Measurements from ENCODE around the gene FNDC3B.

DNA sequence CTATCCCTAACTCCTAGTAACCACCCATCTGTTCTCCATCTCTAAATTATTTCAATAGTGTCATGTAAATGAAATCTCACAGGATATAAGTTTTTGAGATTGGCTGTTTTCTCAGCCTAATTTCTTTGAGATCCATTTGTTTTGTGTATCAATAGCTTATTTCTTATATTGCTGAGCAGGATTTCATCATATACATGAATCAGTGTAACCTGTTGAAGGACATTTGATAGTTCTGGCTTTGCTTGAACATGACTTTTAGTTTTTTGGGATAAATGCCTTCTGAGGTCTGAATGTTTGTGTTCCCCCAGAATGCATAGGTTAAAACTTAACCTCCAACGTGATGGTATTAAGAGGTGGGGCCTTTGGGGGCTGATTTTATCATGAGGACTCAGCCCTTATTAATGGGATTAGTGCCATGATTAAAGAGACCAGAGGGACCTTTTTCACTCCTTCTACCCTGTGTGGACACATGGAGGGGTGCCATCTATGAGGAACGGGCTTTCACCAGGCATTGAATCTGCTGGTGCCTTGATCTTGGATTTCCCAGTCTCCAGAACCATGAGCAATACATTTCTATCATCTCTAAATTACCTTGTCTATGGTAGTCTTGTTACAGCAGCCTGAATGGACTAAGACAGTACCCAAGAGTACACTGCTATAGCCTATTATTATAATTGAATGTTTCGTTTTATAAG lies 118.3 kb downstream of the FNDC3B start:
- no peak for TF ChIP-seq CTCF (IDR thresholded peaks at IDR 0.05; ENCODE audit: low read length)
- no peak for TF ChIP-seq EZH2 (optimal IDR thresholded peaks at IDR 0.05; ENCODE audit: low read depth, low read length)
